ENCODE measurements around the gene CNTNAP2.

Gene CNTNAP2

GRCh38 chr7:146255609-146256008, 139.0 kb downstream of the CNTNAP2 start:
- Histone ChIP-seq H2BK5ac (ENCODE audit: low read depth, low read length, poor library complexity) (no peak overlapping the region), H3K27ac (ENCODE audit: low read depth, low read length) (no peak overlapping the region), H3K9me3 (ENCODE audit: insufficient read depth, low read depth, low read length) (no peaks in the 10 kb centered on the region), H4K8ac (ENCODE audit: low read depth, low read length) (no peak overlapping the region), H3K4me1 (ENCODE audit: control insufficient read depth in 1 of 2, insufficient read depth in 2 of 2, low read length in 2 of 2) (no peaks in the 10 kb centered on the region), H4K12ac (ENCODE audit: low read depth, low read length) (no peak overlapping the region), H3K79me2 (ENCODE audit: control insufficient read depth, insufficient read depth, low read length, poor library complexity) (no peaks in the 10 kb centered on the region), H3K4me3 (ENCODE audit: low read depth, low read length) (no peak overlapping the region), H3K4ac (ENCODE audit: low read depth, low read length) (no peak overlapping the region), H2BK120ac (ENCODE audit: insufficient read depth, low read length, poor library complexity) (no peak overlapping the region), H3K36me3 (ENCODE audit: control insufficient read depth in 1 of 2, insufficient read depth in 2 of 2, low read length in 2 of 2) (no peaks in the 10 kb centered on the region), H3K18ac (ENCODE audit: low read length) (no peak overlapping the region), H3K4me2 (ENCODE audit: low read length) (no peak overlapping the region), H2AFZ (ENCODE audit: insufficient read depth, low read length, poor library complexity) (no peak overlapping the region), H3K23ac (ENCODE audit: low read length) (no peak overlapping the region), H3K27me3 (ENCODE audit: insufficient read depth, low read length) (no peaks in the 10 kb centered on the region), H2BK12ac (ENCODE audit: low read length) (no peak overlapping the region), H4K91ac (ENCODE audit: low read depth, low read length) (no peak overlapping the region), H3K79me1 (ENCODE audit: low read length) (no peaks in the 10 kb centered on the region), H3K9ac (ENCODE audit: low read length) (no peak overlapping the region), H3K14ac (ENCODE audit: low read length) (no peak overlapping the region), H2AK5ac (ENCODE audit: low read length) (no peak overlapping the region)
- DNase-seq, result no peak
- no CpG with 5 or more reads among the region's 3 CpGs for WGBS (ENCODE audit: extremely low coverage, insufficient coverage, insufficient read length)

GRCh38 chr7:146262527-146262926, 145.9 kb downstream of the CNTNAP2 start:
- Histone ChIP-seq H3K4ac (ENCODE audit: low read depth, low read length) (no peak overlapping the region), H3K18ac (ENCODE audit: low read length) (no peak overlapping the region), H4K91ac (ENCODE audit: low read depth, low read length) (no peak overlapping the region), H4K8ac (ENCODE audit: low read depth, low read length) (no peak overlapping the region), H3K9me3 (ENCODE audit: insufficient read depth, low read depth, low read length) (no peaks in the 10 kb centered on the region), H3K4me2 (ENCODE audit: low read length) (no peak overlapping the region), H3K14ac (ENCODE audit: low read length) (no peak overlapping the region), H3K27me3 (ENCODE audit: insufficient read depth, low read length) (no peaks in the 10 kb centered on the region), H3K27ac (ENCODE audit: low read depth, low read length) (no peak overlapping the region), H2AFZ (ENCODE audit: insufficient read depth, low read length, poor library complexity) (no peak overlapping the region), H2AK5ac (ENCODE audit: low read length) (no peak overlapping the region), H3K9ac (ENCODE audit: low read length) (no peak overlapping the region), H3K79me1 (ENCODE audit: low read length) (no peaks in the 10 kb centered on the region), H2BK12ac (ENCODE audit: low read length) (no peak overlapping the region), H3K79me2 (ENCODE audit: control insufficient read depth, insufficient read depth, low read length, poor library complexity) (no peaks in the 10 kb centered on the region), H3K4me3 (ENCODE audit: low read depth, low read length) (no peak overlapping the region), H2BK120ac (ENCODE audit: insufficient read depth, low read length, poor library complexity) (no peak overlapping the region), H3K4me1 (ENCODE audit: control insufficient read depth in 1 of 2, insufficient read depth in 2 of 2, low read length in 2 of 2) (no peaks in the 10 kb centered on the region), H3K36me3 (ENCODE audit: control insufficient read depth in 1 of 2, insufficient read depth in 2 of 2, low read length in 2 of 2) (no peaks in the 10 kb centered on the region), H4K12ac (ENCODE audit: low read depth, low read length) (no peak overlapping the region), H3K23ac (ENCODE audit: low read length) (no peak overlapping the region), H2BK5ac (ENCODE audit: low read depth, low read length, poor library complexity) (no peak overlapping the region)
- WGBS (ENCODE audit: extremely low coverage, insufficient coverage, insufficient read length), result 100% methylated on average over 1 of the region's 1 CpG
- no peak for DNase-seq

- Histone ChIP-seq H2AK5ac (ENCODE audit: low read length) (no peak overlapping the region), H2BK120ac (ENCODE audit: insufficient read depth, low read length, poor library complexity) (no peak overlapping the region), H3K9ac (ENCODE audit: low read length) (no peak overlapping the region), H3K79me1 (ENCODE audit: low read length) (no peaks in the 10 kb centered on the region), H3K4me3 (ENCODE audit: low read depth, low read length) (no peak overlapping the region), H3K4ac (ENCODE audit: low read depth, low read length) (no peak overlapping the region), H3K9me3 (ENCODE audit: insufficient read depth, low read depth, low read length) (no peaks in the 10 kb centered on the region), H4K8ac (ENCODE audit: low read depth, low read length) (no peak overlapping the region), H3K23ac (ENCODE audit: low read length) (no peak overlapping the region), H2BK5ac (ENCODE audit: low read depth, low read length, poor library complexity) (no peak overlapping the region), H2BK12ac (ENCODE audit: low read length) (no peak overlapping the region), H4K12ac (ENCODE audit: low read depth, low read length) (no peak overlapping the region), H3K36me3 (ENCODE audit: control insufficient read depth in 1 of 2, insufficient read depth in 2 of 2, low read length in 2 of 2) (no peaks in the 10 kb centered on the region), H3K18ac (ENCODE audit: low read length) (no peak overlapping the region), H3K79me2 (ENCODE audit: control insufficient read depth, insufficient read depth, low read length, poor library complexity) (no peaks in the 10 kb centered on the region), H3K4me2 (ENCODE audit: low read length) (no peak overlapping the region), H3K27me3 (ENCODE audit: insufficient read depth, low read length) (no peaks in the 10 kb centered on the region), H2AFZ (ENCODE audit: insufficient read depth, low read length, poor library complexity) (no peak overlapping the region), H3K14ac (ENCODE audit: low read length) (no peak overlapping the region), H4K91ac (ENCODE audit: low read depth, low read length) (no peak overlapping the region), H3K27ac (ENCODE audit: low read depth, low read length) (no peak overlapping the region), H3K4me1 (ENCODE audit: control insufficient read depth in 1 of 2, insufficient read depth in 2 of 2, low read length in 2 of 2) (no peaks in the 10 kb centered on the region)
- DNase-seq, result no peak
- no CpG with 5 or more reads among the region's 3 CpGs for WGBS (ENCODE audit: extremely low coverage, insufficient coverage, insufficient read length)
Observed at GRCh38 chr7:146276888-146277287, 160.3 kb downstream of the CNTNAP2 start.

- Histone ChIP-seq H3K18ac (ENCODE audit: low read length) (no peak overlapping the region), H2BK12ac (ENCODE audit: low read length) (no peak overlapping the region), H3K23ac (ENCODE audit: low read length) (no peak overlapping the region), H2AFZ (ENCODE audit: insufficient read depth, low read length, poor library complexity) (no peak overlapping the region), H3K4me1 (ENCODE audit: control insufficient read depth in 1 of 2, insufficient read depth in 2 of 2, low read length in 2 of 2) (peaks cover 0 to 1% of the 10 kb centered on the region in 2 experiments), H3K4me2 (ENCODE audit: low read length) (no peak overlapping the region), H3K27ac (ENCODE audit: low read depth, low read length) (no peak overlapping the region), H3K79me2 (ENCODE audit: control insufficient read depth, insufficient read depth, low read length, poor library complexity) (no peaks in the 10 kb centered on the region), H3K9me3 (ENCODE audit: insufficient read depth, low read depth, low read length) (no peaks in the 10 kb centered on the region), H3K27me3 (ENCODE audit: insufficient read depth, low read length) (no peaks in the 10 kb centered on the region), H4K91ac (ENCODE audit: low read depth, low read length) (no peak overlapping the region), H3K79me1 (ENCODE audit: low read length) (no peaks in the 10 kb centered on the region), H3K14ac (ENCODE audit: low read length) (no peak overlapping the region), H3K9ac (ENCODE audit: low read length) (no peak overlapping the region), H3K4me3 (ENCODE audit: low read depth, low read length) (no peak overlapping the region), H2AK5ac (ENCODE audit: low read length) (no peak overlapping the region), H4K8ac (ENCODE audit: low read depth, low read length) (no peak overlapping the region), H2BK5ac (ENCODE audit: low read depth, low read length, poor library complexity) (no peak overlapping the region), H4K12ac (ENCODE audit: low read depth, low read length) (no peak overlapping the region), H3K4ac (ENCODE audit: low read depth, low read length) (no peak overlapping the region), H2BK120ac (ENCODE audit: insufficient read depth, low read length, poor library complexity) (no peak overlapping the region), H3K36me3 (ENCODE audit: control insufficient read depth in 1 of 2, insufficient read depth in 2 of 2, low read length in 2 of 2) (no peaks in the 10 kb centered on the region)
- DNase-seq, result no peak
- WGBS (ENCODE audit: extremely low coverage, insufficient coverage, insufficient read length), result no CpG with 5 or more reads among the region's 3 CpGs
Observed at GRCh38 chr7:146285418-146285817, 168.8 kb downstream of the CNTNAP2 start.
